ENCODE data around the gene GLT6D1. TPM values are rescaled to one million over a fixed set of nuclear protein-coding genes. Genes with fewer than 3 reads are reported as not detected.

GLT6D1 gene
- total and polyA plus RNA-seq, 2 of the 13 experiments (the other 11 are each of a cell fraction or from before 2014, with no cell fraction given) = not detected

GRCh38 chr9:135584934-135585333 is 54.4 kb downstream of the GLT6D1 start (continued):
- TF ChIP-seq SMYD3 (CRISPR knock-in tag; IDR thresholded peaks at IDR 0.05) (no peak), ZNF276 (CRISPR knock-in tag; IDR thresholded peaks at IDR 0.05; ENCODE audit: low read depth) (no peak), NFE2 (CRISPR knock-in tag; IDR thresholded peaks at IDR 0.05) (no peak), CENPX (CRISPR knock-in tag; IDR thresholded peaks at IDR 0.05) (no peak)

GRCh38 chr9:135584371-135584770 is 55.0 kb downstream of the GLT6D1 start:
- Histone ChIP-seq H3K79me2 (ENCODE audit: insufficient read depth, low read length) (no peaks in the 10 kb centered on the region), H3K9ac (ENCODE audit: insufficient read depth, low read depth, low read length) (no peak overlapping the region), H3K9me3 (ENCODE audit: low read length) (no peaks in the 10 kb centered on the region), H3K27ac (ENCODE audit: extremely low read length, insufficient read depth, low read length) (no peak overlapping the region), H3K27me3 (ENCODE audit: control insufficient read depth in 1 of 2, insufficient read depth in 2 of 2, low read length in 2 of 2) (peaks cover 1 to 51% of the 10 kb centered on the region in 2 experiments; a peak in 3 of 5 replicates), H3K4me3 (replicated peaks in 1 of 3; ENCODE audit: insufficient read depth in 1 of 3, low read depth in 2 of 3, low read length in 3 of 3) (no peak overlapping the region), H2AFZ (ENCODE audit: low read length) (no peak overlapping the region), H3K4me1 (ENCODE audit: insufficient read depth, low read length) (no peaks in the 10 kb centered on the region), H4K20me1 (ENCODE audit: insufficient read depth, low read length) (no peaks in the 10 kb centered on the region), H3K4me2 (ENCODE audit: low read depth, low read length) (no peak overlapping the region), H3K36me3 (replicated peaks in 1 of 2; ENCODE audit: control insufficient read depth in 1 of 2, insufficient read depth in 2 of 2, low read length in 2 of 2) (no peaks in the 10 kb centered on the region)
- in situ Hi-C loops (cut with HindIII; ENCODE audit: extremely low pct_ligation_motif_present, low pct_unique_long_range_greater_than_20kb) = no loop called here
- ChIA-PET POLR2A (no interaction called here), CTCF (ENCODE audit: low intra/inter-chr PET ratio, low total read pairs) (no interaction called here)
- intact Hi-C loops (cut with micrococcal nuclease; ENCODE audit: unreplicated experiment) = no loop called here
- no TSS peak for BruUV-seq (replicated peaks)
- DNase-seq (ENCODE audit: low spot score) (no peak), ATAC-seq (no peak), FAIRE-seq (no peak)
- no CpG with 5 or more reads among the region's 5 CpGs for WGBS (ENCODE audit: low lambda C conversion rate)
- no peak for TF ChIP-seq THAP7 (CRISPR knock-in tag; IDR thresholded peaks at IDR 0.05)
- TF ChIP-seq GLMP (CRISPR knock-in tag; IDR thresholded peaks at IDR 0.05; ENCODE audit: borderline replicate concordance) = no peak
- no peak for TF ChIP-seq ZBTB2 (CRISPR knock-in tag; IDR thresholded peaks at IDR 0.05; ENCODE audit: low read depth)
- TF ChIP-seq ZNF879 (CRISPR knock-in tag; IDR thresholded peaks at IDR 0.05) = no peak
- TF ChIP-seq SKI (IDR thresholded peaks at IDR 0.05; ENCODE audit: partially characterized antibody) = no peak
- TF ChIP-seq FOXM1 (CRISPR knock-in tag; IDR thresholded peaks at IDR 0.05) = no peak
- TF ChIP-seq ZSCAN12 (CRISPR knock-in tag; IDR thresholded peaks at IDR 0.05) = no peak
- no peak for TF ChIP-seq ZFP1 (CRISPR knock-in tag; IDR thresholded peaks at IDR 0.05)
- TF ChIP-seq ZNF414 (CRISPR knock-in tag; IDR thresholded peaks at IDR 0.05) = no peak
- TF ChIP-seq ZFP90 (CRISPR knock-in tag; IDR thresholded peaks at IDR 0.05; ENCODE audit: borderline replicate concordance) = no peak
- no peak for TF ChIP-seq ZFYVE20 (CRISPR knock-in tag; IDR thresholded peaks at IDR 0.05; ENCODE audit: borderline replicate concordance, low read depth)
- TF ChIP-seq ARNT (IDR thresholded peaks at IDR 0.05) = no peak
- TF ChIP-seq ZNF670 (CRISPR knock-in tag; IDR thresholded peaks at IDR 0.05; ENCODE audit: borderline replicate concordance) = no peak
